ENCODE data around the gene GMPPA.
A peak's percentile ranks its signal among the peaks of the same experiment; 100 is the strongest.

The GMPPA gene

GRCh38 chr2:219510512-219511135 is 11.9 kb downstream of the GMPPA start:
- H3K4me2 ChIP-seq (ENCODE audit: low read length), result no peak overlapping the region
- H3K27me3 ChIP-seq (ENCODE audit: control insufficient read depth, insufficient read depth, low read length), result peaks cover 14% of the 10 kb centered on the region
- H3K9ac ChIP-seq, result no peak overlapping the region
- TF ChIP-seq CTCF (IDR thresholded peaks at IDR 0.05), result peak; percentile 22
- H3K79me2 ChIP-seq, result no peaks in the 10 kb centered on the region
- peak overlapping the region; percentile 11 for H2AFZ ChIP-seq
- H3K4me1 ChIP-seq, result peaks cover 14% of the 10 kb centered on the region
- no peaks in the 10 kb centered on the region for H3K36me3 ChIP-seq (ENCODE audit: control insufficient read depth, insufficient read depth, low read length)
- H3K9me3 ChIP-seq (ENCODE audit: control insufficient read depth, low read length), result no peaks in the 10 kb centered on the region
- H3K27ac ChIP-seq, result no peak overlapping the region
- no peak overlapping the region for H3K4me3 ChIP-seq (ENCODE audit: low read depth, low read length)

- no peak overlapping the region for H3K27ac ChIP-seq
- H3K4me3 ChIP-seq (ENCODE audit: low read depth, low read length), result no peak overlapping the region
- peaks cover 14% of the 10 kb centered on the region for H3K27me3 ChIP-seq (ENCODE audit: control insufficient read depth, insufficient read depth, low read length)
- H3K4me2 ChIP-seq (ENCODE audit: low read length), result no peak overlapping the region
- H3K36me3 ChIP-seq (ENCODE audit: control insufficient read depth, insufficient read depth, low read length), result no peaks in the 10 kb centered on the region
- H3K4me1 ChIP-seq, result peaks cover 14% of the 10 kb centered on the region
- H3K9ac ChIP-seq, result no peak overlapping the region
- no peak for TF ChIP-seq CTCF (IDR thresholded peaks at IDR 0.05)
- H3K9me3 ChIP-seq (ENCODE audit: control insufficient read depth, low read length), result no peaks in the 10 kb centered on the region
- H2AFZ ChIP-seq, result no peak overlapping the region
- no peaks in the 10 kb centered on the region for H3K79me2 ChIP-seq
Measured at GRCh38 chr2:219511547-219512325, 13.0 kb downstream of the GMPPA start.

GRCh38 chr2:219512524-219513216 is 14.0 kb downstream of the GMPPA start:
- H3K4me2 ChIP-seq (ENCODE audit: low read length), result no peak overlapping the region
- TF ChIP-seq CTCF (IDR thresholded peaks at IDR 0.05), result no peak
- H3K4me3 ChIP-seq (ENCODE audit: low read depth, low read length), result no peak overlapping the region
- H3K27ac ChIP-seq, result no peak overlapping the region
- peaks cover 14% of the 10 kb centered on the region for H3K4me1 ChIP-seq
- H3K79me2 ChIP-seq, result no peaks in the 10 kb centered on the region
- H2AFZ ChIP-seq, result no peak overlapping the region
- no peak overlapping the region for H3K9ac ChIP-seq
- no peaks in the 10 kb centered on the region for H3K36me3 ChIP-seq (ENCODE audit: control insufficient read depth, insufficient read depth, low read length)
- peaks cover 14% of the 10 kb centered on the region for H3K27me3 ChIP-seq (ENCODE audit: control insufficient read depth, insufficient read depth, low read length)
- H3K9me3 ChIP-seq (ENCODE audit: control insufficient read depth, low read length), result no peaks in the 10 kb centered on the region

- Histone ChIP-seq H3K27me3 (ENCODE audit: control insufficient read depth, insufficient read depth, low read length) (peaks cover 14% of the 10 kb centered on the region), H3K36me3 (ENCODE audit: control insufficient read depth, insufficient read depth, low read length) (no peaks in the 10 kb centered on the region), H3K9ac (no peak overlapping the region), H2AFZ (no peak overlapping the region), H3K4me1 (peaks cover 14% of the 10 kb centered on the region), H3K79me2 (no peaks in the 10 kb centered on the region), H3K27ac (no peak overlapping the region), H3K4me2 (ENCODE audit: low read length) (no peak overlapping the region), H3K4me3 (ENCODE audit: low read depth, low read length) (no peak overlapping the region), H3K9me3 (ENCODE audit: control insufficient read depth, low read length) (no peaks in the 10 kb centered on the region)
- no peak for TF ChIP-seq CTCF (IDR thresholded peaks at IDR 0.05)
Measured at GRCh38 chr2:219513787-219514186, 15.1 kb downstream of the GMPPA start.
